GM18520 (cell line): ENCODE data around the gene CPB2.

Experiments
- ATAC-seq: cut with Tn5 transposase; IDR thresholded peaks from one replicate; pipeline ENCODE4 v1.9.1; 2021; ENCODE audit not compliant: unreplicated experiment

CPB2 gene

GRCh38 chr13:46052319-46053161 lies 52.3 kb downstream of the CPB2 start, which contains the start of gene ZC3H13:
ZC3H13 (minus strand) TSS chr13:46052746; CDS start chr13:46045507, 7,239 bp downstream.
- peak; percentile 98 for ATAC-seq

- ATAC-seq, result no peak
Measured at GRCh38 chr13:46051968-46052318, 52.9 kb downstream of the CPB2 start.

- no peak for ATAC-seq
Measured at GRCh38 chr13:46050771-46051170, 54.1 kb downstream of the CPB2 start.

- ATAC-seq, result no peak
Measured at GRCh38 chr13:46045424-46045823, 59.4 kb downstream of the CPB2 start.

GRCh38 chr13:46043647-46044046 lies 61.2 kb downstream of the CPB2 start:
- ATAC-seq, result no peak

- ATAC-seq, result no peak
Measured at GRCh38 chr13:46041419-46041839, 63.4 kb downstream of the CPB2 start.

GRCh38 chr13:46040763-46041162 lies 64.1 kb downstream of the CPB2 start:
- no peak for ATAC-seq

- no peak for ATAC-seq
Measured at GRCh38 chr13:46039411-46040182, 65.2 kb downstream of the CPB2 start.

- ATAC-seq, result no peak
Measured at GRCh38 chr13:46038296-46038695, 66.5 kb downstream of the CPB2 start.

GRCh38 chr13:46035066-46035465 lies 69.8 kb downstream of the CPB2 start:
- ATAC-seq, result no peak

- ATAC-seq, result no peak
Measured at GRCh38 chr13:46032341-46032740, 72.5 kb downstream of the CPB2 start.

GRCh38 chr13:46031581-46032263 lies 73.1 kb downstream of the CPB2 start:
- ATAC-seq, result no peak

GRCh38 chr13:46025157-46025556 lies 79.7 kb downstream of the CPB2 start:
- no peak for ATAC-seq

- no peak for ATAC-seq
Measured at GRCh38 chr13:46022481-46022880, 82.4 kb downstream of the CPB2 start.

- ATAC-seq, result no peak
Measured at GRCh38 chr13:46016216-46016615, 88.6 kb downstream of the CPB2 start.

- no peak for ATAC-seq
Measured at GRCh38 chr13:46015366-46015765, 89.5 kb downstream of the CPB2 start.

- no peak for ATAC-seq
Measured at GRCh38 chr13:46012404-46012803, 92.4 kb downstream of the CPB2 start.

- no peak for ATAC-seq
Measured at GRCh38 chr13:46010148-46010547, 94.7 kb downstream of the CPB2 start.

GRCh38 chr13:46008631-46009030 lies 96.2 kb downstream of the CPB2 start:
- ATAC-seq, result no peak

GRCh38 chr13:46006688-46007452 lies 98.0 kb downstream of the CPB2 start:
- no peak for ATAC-seq

- ATAC-seq, result no peak
Measured at GRCh38 chr13:46004491-46004890, 100.3 kb downstream of the CPB2 start.
